AG09309 (cell line): ENCODE results near the gene LACTBL1.

ENCODE experiments used
- DNase-seq: peaks from one replicate; pipeline ENCODE4 v3.0.0-alpha.2; 2010; ENCODE audit warnings: low read depth
- H3K4me3 ChIP-seq: 2 replicates; pipeline ENCODE4 v1.5.1; 2011; ENCODE audit warnings: mild to moderate bottlenecking, low read depth, low read length, moderate library complexity; ENCODE audit not compliant: control insufficient read depth
- CTCF ChIP-seq: IDR thresholded peaks from 2 replicates; pipeline ENCODE4 v1.5.1; 2011; ENCODE audit warnings: mild to moderate bottlenecking, low read depth, low read length, inconsistent platforms; ENCODE audit not compliant: insufficient read depth, control insufficient read depth; ENCODE audit errors: missing control alignments

Gene LACTBL1

DNA sequence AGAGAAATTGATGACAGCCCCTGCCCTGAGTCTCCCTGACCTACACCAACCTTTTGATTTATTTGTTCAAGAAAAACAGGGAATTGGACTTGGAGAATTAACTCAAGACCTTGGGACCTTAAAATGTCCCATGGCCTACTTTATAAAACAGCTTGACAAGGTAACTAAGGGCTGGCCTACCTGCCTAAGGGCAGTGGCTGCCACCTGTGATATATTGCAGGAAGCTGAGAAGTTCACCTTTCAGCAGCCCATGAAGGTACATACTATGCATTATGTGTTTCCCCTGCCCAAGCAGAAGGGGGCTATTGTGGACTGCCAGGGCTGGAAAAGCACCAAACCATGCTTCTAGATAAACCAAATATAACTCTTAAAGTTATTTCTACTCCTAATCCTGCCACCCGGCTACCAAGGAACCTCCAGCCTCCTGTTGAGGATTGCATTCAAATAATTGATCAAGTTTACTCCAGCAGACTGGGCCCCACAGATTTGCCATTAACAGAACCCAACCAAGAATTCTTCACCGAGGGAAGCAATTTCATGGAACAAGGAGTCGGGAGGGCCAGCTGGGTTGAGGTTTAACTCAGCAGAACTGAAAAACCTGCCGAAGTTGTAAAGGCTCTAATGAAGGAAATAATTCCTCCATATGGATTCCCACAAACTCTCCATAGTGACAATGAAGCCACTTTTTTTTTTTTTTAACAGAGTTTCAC lies 28.2 kb downstream of the LACTBL1 start:
- H3K4me3 ChIP-seq, result no peak overlapping the region
- TF ChIP-seq CTCF, result no peak
- no peak for DNase-seq

- H3K4me3 ChIP-seq, result no peak overlapping the region
- no peak for TF ChIP-seq CTCF
- DNase-seq, result no peak
Measured at GRCh38 chr1:22941257-22941656, 31.4 kb downstream of the LACTBL1 start.

DNA sequence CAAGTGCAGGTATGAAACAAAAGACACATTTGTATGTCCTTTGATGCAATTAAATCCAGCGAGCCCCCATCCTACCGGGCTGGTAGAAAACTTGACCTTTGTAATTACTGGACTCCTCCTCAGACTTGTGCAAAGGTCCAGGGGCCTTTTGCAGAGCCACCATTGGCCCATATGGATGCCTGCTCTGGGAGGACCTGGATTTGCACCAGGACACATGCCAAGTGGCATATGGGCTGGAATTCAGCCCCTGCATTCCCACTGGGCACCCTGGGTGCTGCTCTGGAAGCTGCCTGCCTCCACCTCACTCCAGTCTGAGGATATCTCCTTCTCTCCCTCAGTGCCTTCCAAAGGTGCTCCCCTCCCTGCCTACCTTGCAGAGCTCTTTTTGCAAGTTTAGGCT lies 36.0 kb downstream of the LACTBL1 start:
- no peak for TF ChIP-seq CTCF
- H3K4me3 ChIP-seq, result no peak overlapping the region
- DNase-seq, result no peak

DNA sequence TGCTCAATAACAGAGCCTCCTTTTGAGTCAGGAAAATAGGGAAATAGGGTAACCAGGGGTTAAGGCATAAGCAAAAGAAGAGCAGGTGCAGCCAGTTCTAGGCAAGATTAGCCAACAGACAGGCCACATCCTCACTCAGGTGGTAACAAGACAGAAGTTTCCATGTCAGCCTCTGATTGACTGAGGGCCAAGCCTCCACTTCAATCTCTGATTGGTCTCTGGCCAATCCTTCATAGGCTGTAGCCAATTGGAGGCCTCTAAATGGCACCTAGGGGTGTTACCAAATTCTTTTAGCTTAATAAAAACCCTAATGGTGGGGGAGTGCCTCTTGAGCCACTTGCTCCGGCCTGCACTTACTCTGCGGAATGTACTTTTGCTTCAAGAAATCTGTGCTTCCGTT lies 37.2 kb downstream of the LACTBL1 start:
- H3K4me3 ChIP-seq, result no peak overlapping the region
- no peak for TF ChIP-seq CTCF
- DNase-seq, result no peak

GRCh38 chr1:22932803-22933470 lies 39.7 kb downstream of the LACTBL1 start:
- DNase-seq, result no peak
- TF ChIP-seq CTCF, result no peak
- H3K4me3 ChIP-seq, result no peak overlapping the region

DNA sequence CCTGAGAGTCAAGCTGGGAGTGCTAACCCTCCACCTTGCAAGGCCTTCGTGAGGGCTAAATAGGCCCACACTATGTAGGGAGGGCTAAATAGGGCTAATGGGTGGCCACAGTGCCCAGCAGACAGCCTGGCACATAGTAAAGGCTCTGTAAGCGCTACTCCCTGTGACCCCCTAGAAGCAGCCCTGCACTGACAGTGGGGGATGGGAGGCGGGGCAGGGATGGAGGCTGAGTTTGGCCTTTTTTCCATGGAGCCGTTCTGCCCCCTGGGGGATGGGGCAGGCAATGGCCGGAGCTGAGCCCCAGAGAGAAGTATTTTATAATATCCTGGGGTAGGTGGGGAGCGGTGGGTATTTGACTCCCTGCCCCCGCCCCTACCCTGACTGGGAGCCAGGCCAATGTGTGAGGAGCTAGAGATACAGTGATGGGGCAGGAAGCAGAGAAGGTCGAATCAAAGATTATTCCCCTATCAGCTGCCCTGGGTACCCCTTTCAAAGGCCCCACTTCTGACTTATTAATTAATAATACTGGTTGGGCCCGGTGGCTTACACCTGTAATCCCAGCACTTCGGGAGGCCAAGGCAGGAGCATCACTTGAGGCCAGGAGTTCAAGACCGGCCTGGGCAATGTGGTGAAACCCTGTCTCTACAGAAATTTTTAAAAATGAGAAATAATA lies 42.3 kb downstream of the LACTBL1 start:
- peak; percentile 95 for TF ChIP-seq CTCF
- DNase-seq, result no peak
- no peak overlapping the region for H3K4me3 ChIP-seq
